K562 (cell line): Measurements from ENCODE around the gene RERGL. TPM values are rescaled to one million over a fixed set of nuclear protein-coding genes. Genes with fewer than 3 reads are reported as not detected.

Source experiments
- ATAC-seq: fragments of 200-7000 bp; cut with Tn5 transposase; 3 replicates; pipeline ENCODE4 v1.9.1; 2020; ENCODE audit warnings: moderate library complexity
- BruUV-seq: library from RNA; stranded (reverse); fragments of 400-500 nt; replicated peaks from 2 replicates; lab custom pipeline; 2021; lab: Mats Ljungman, UMichigan
- CTCF ChIA-PET: fragments of 300-600 bp; formaldehyde crosslinking; extraction: SDS; loops from one replicate; lab custom pipeline; 2021; ENCODE audit warnings: low intra/inter-chr PET ratio; lab: Yijun Ruan, JAX
- POLR2A ChIA-PET: fragments of 300-600, 350-650 bp; sonication (Branson Sonifier 250); formaldehyde crosslinking; extraction: SDS; loops from one replicate; lab custom pipeline; 2021; ENCODE audit warnings: antibody characterized with exemption, inconsistent platforms; lab: Yijun Ruan, JAX
- DNase-seq, 4 experiments: peaks; one replicate each; pipeline versions ENCODE4 v3.0.0 to v3.0.0-alpha.2; 2011 to 2018; ENCODE audit warnings: low spot score in 3 of 4, mixed read lengths in 3 of 4; ENCODE audit errors: extremely low read depth in 1 of 4
- FAIRE-seq: peaks from 2 replicates; lab custom pipeline; 2011; peaks lifted over from hg19 to GRCh38; lab: Jason Lieb, UNC
- H2AFZ ChIP-seq: 2 replicates; pipeline ENCODE4 v1.6.0; 2011; ENCODE audit warnings: low read depth, low read length, control low read depth, inconsistent platforms
- H3K27ac ChIP-seq: fragments of 200-600 bp; 3 replicates; pipeline ENCODE4 v1.8.0; 2011; ENCODE audit warnings: low read depth, mild to moderate bottlenecking, control low read depth, inconsistent platforms, low read length, moderate library complexity, mixed read lengths; ENCODE audit errors: extremely low read depth
- H3K27me3 ChIP-seq, 2 experiments: fragments of 300-600 bp in 1 of 2; 2 replicates in 1 of 2; 3 replicates in 1 of 2; pipeline versions ENCODE4 v1.6.0 to v1.8.0; 2011; ENCODE audit warnings: inconsistent platforms in 2 of 2, low read length in 2 of 2, mild to moderate bottlenecking in 1 of 2, mixed read lengths in 1 of 2, moderate library complexity in 1 of 2; ENCODE audit not compliant: control insufficient read depth in 2 of 2, insufficient read depth in 2 of 2
- H3K36me3 ChIP-seq: fragments of 300-600 bp; 3 replicates; pipeline ENCODE4 v1.8.0; 2011; ENCODE audit warnings: mild to moderate bottlenecking, low read length, inconsistent platforms; ENCODE audit not compliant: control insufficient read depth, insufficient read depth
- H3K4me1 ChIP-seq, 2 experiments: fragments of 200-600 bp in 1 of 2; replicated peaks in 1 of 2; 2 replicates in 1 of 2; 3 replicates in 1 of 2; pipeline versions ENCODE4 v1.5.1 to v1.8.0; 2011; ENCODE audit warnings: inconsistent platforms in 2 of 2, low read length in 2 of 2, mild to moderate bottlenecking in 1 of 2, mixed read lengths in 1 of 2, moderate library complexity in 1 of 2; ENCODE audit not compliant: control insufficient read depth in 2 of 2, insufficient read depth in 2 of 2
- H3K4me2 ChIP-seq: 2 replicates; pipeline ENCODE4 v1.6.1; 2011; ENCODE audit warnings: low read length, control low read depth, inconsistent platforms, mixed read lengths; ENCODE audit not compliant: insufficient read depth
- H3K4me3 ChIP-seq: fragments of 200-600 bp; sonication (generic), shearing (Covaris generic); 2 replicates; pipeline ENCODE4 v1.5.1; 2016; ENCODE audit warnings: control low read depth, inconsistent platforms
- H3K79me2 ChIP-seq: fragments of 200-600 bp; 3 replicates; pipeline ENCODE4 v1.8.0; 2011; ENCODE audit warnings: low read length, inconsistent platforms; ENCODE audit not compliant: control insufficient read depth, insufficient read depth
- H3K9ac ChIP-seq, 2 experiments: 2 replicates each; pipeline versions ENCODE4 v1.6.0 to v1.6.1; 2011; ENCODE audit warnings: low read depth in 2 of 2, low read length in 2 of 2, control low read depth in 1 of 2, inconsistent platforms in 1 of 2, mild to moderate bottlenecking in 1 of 2, mixed read lengths in 1 of 2; ENCODE audit not compliant: insufficient read depth in 1 of 2
- H3K9me1 ChIP-seq: one replicate; pipeline ENCODE4 v1.6.0; 2011; ENCODE audit warnings: inconsistent platforms, mild to moderate bottlenecking, low read length, moderate library complexity; ENCODE audit not compliant: control insufficient read depth, insufficient read depth
- H3K9me3 ChIP-seq: replicated peaks from 2 replicates; pipeline ENCODE4 v1.5.1; 2011; ENCODE audit warnings: low read depth, low read length, inconsistent platforms; ENCODE audit not compliant: control insufficient read depth, insufficient read depth
- H4K20me1 ChIP-seq: replicated peaks from 2 replicates; pipeline ENCODE4 v1.6.1; 2011; ENCODE audit warnings: low read length, inconsistent platforms, mixed read lengths; ENCODE audit not compliant: control insufficient read depth, insufficient read depth
- EWSR1 ChIP-seq: fragments of 450-650 bp; IDR thresholded peaks from 2 replicates; pipeline ENCODE4 v1.6.1; 2018; ENCODE audit warnings: borderline replicate concordance, mild to moderate bottlenecking, low read depth, moderate library complexity; ENCODE audit not compliant: partially characterized antibody
- JUN ChIP-seq, 2 experiments: sonication (generic) in 1 of 2; formaldehyde crosslinking in 1 of 2; IDR thresholded peaks; 2 replicates each; pipeline versions ENCODE4 v1.6.1 to v1.8.0; 2012 to 2022; ENCODE audit warnings: borderline replicate concordance in 2 of 2, mild to moderate bottlenecking in 2 of 2, improper control_type of control experiment in 1 of 2, low read depth in 1 of 2, low read length in 1 of 2, missing genetic modification reagents in 1 of 2
- RUNX1 ChIP-seq: sonication (generic); IDR thresholded peaks from 2 replicates; pipeline ENCODE4 v1.6.1; 2016; ENCODE audit warnings: antibody characterized with exemption, low read depth
- STAT5B ChIP-seq: fragments of 250-450 bp; sonication (Bioruptor Pico); IDR thresholded peaks from 2 replicates; pipeline ENCODE4 v1.8.0; 2021; ENCODE audit warnings: mild to moderate bottlenecking, inconsistent platforms
- TARDBP ChIP-seq: fragments of 450-650 bp; IDR thresholded peaks from 2 replicates; pipeline ENCODE4 v1.6.1; 2016
- U2AF2 ChIP-seq: fragments of 200-400 bp; formaldehyde crosslinking; optimal IDR thresholded peaks from 2 replicates; pipeline ENCODE3; 2017; ENCODE audit warnings: low read depth, mild to moderate bottlenecking, low read length
- ZNF282 ChIP-seq: sonication (generic); formaldehyde crosslinking; IDR thresholded peaks from 2 replicates; pipeline ENCODE4 v1.8.1; 2023; ENCODE audit warnings: missing genetic modification reagents
- ZNF586 ChIP-seq: fragments of 450-650 bp; formaldehyde crosslinking; conservative IDR thresholded peaks from 2 replicates; pipeline ENCODE4 v1.4.0; 2020; ENCODE audit warnings: mild to moderate bottlenecking, moderate library complexity
- ZNF764 ChIP-seq: fragments of 250-450 bp; sonication (Bioruptor Pico); IDR thresholded peaks from 2 replicates; pipeline ENCODE4 v1.4.0; 2020; ENCODE audit warnings: low read depth, mild to moderate bottlenecking, moderate library complexity
- WGBS: fragments of 100-300 bp; shearing (Covaris generic); methylation state at CpG from one replicate; pipeline ENCODE4 v1.1.6; 2016; ENCODE audit warnings: low coverage, mixed read lengths; ENCODE audit not compliant: insufficient coverage; ENCODE audit errors: missing lambda C conversion rate; 5-methylcytosine and 5-hydroxymethylcytosine counted together
- in situ Hi-C: fragments of 300-500 bp; cut with MboI; formaldehyde crosslinking; loops from 4 replicates; pipeline ENCODE4 v1.15.0; 2018; ENCODE audit warnings: inconsistent platforms, mixed read lengths
- intact Hi-C: fragments of 100-400 bp; cut with micrococcal nuclease; formaldehyde crosslinking; loops from 2 replicates; pipeline ENCODE4 v1.14.2; 2022
- polyA plus RNA-seq, 8 experiments: library from polyadenylated mRNA; depleted of rRNA in 4 of 8; stranded (reverse) in 5 of 8; unstranded in 3 of 8; fragments of >200 nt; fragmentation: Nextera tagmentation in 2 of 8; fragmentation: Illumina TruSeq in 1 of 8; extraction: Ambion mirVana in 2 of 8; extraction: Trizol in 1 of 8; gene quantifications; 2 replicates each; pipeline versions ENCODE4 v1.2.1 to v1.2.3, GENCODE V29; 2011 to 2014; ENCODE audit warnings: inconsistent platforms in 1 of 8, missing spikeins in 1 of 8
- total RNA-seq, 7 experiments: library from RNA; depleted of rRNA in 6 of 7; stranded (reverse); fragments of >200 nt in 6 of 7; fragmentation: Illumina TruSeq in 2 of 7; extraction: Trizol in 2 of 7; gene quantifications; 2 replicates each; pipeline versions ENCODE4 v1.2.1 to v1.2.3, GENCODE V29; 2011 to 2021; ENCODE audit warnings: low replicate concordance in 1 of 7
- TF ChIP-seq, protein P1 (sequence below), 2 experiments: fragments of 150-350 bp in 1 of 2; IDR thresholded peaks; 2 replicates each; pipeline ENCODE4 v1.6.1; 2012 to 2016; ENCODE audit warnings: low read depth in 2 of 2, low read length in 2 of 2, mild to moderate bottlenecking in 1 of 2, moderate library complexity in 1 of 2
- TF ChIP-seq, protein P2 (sequence below): fragments of 250-450 bp; sonication (Bioruptor Pico); IDR thresholded peaks from 2 replicates; pipeline ENCODE4 v1.8.0; 2022; ENCODE audit warnings: inconsistent platforms
- TF ChIP-seq, protein P3 (sequence below): fragments of 250-450 bp; sonication (Bioruptor Pico); IDR thresholded peaks from 2 replicates; pipeline ENCODE4 v1.4.0; 2020; ENCODE audit warnings: mild to moderate bottlenecking, moderate library complexity, borderline replicate concordance

RERGL gene
- total and polyA plus RNA-seq, 9 of the 15 experiments (the other 6 are each of a cell fraction or from before 2014, with no cell fraction given), result 0.11 TPM; not detected in 8

DNA sequence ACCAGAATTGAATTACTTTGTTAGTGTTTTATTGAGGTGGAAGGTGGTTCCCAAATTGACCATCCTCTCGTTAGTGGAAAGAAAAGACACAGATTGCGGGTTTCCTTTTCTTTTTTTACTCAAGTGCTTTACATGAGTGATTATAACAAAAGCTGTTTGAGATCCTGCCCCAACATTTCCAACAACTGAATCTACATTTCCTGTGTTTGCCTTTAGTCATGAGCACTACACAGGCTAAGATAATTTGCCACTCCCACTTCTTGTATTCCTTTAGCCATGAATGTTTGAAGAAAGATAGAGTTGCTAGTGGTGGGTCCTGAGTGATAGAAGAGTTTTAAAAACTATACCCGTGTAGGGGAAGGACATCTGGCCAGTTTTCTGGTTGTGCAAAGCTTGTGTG lies 16.0 kb downstream of the RERGL start:
- in situ Hi-C loops (no loop called here), intact Hi-C loops (no loop called here)
- no peak overlapping the region for H3K4me3 ChIP-seq
- no peaks in the 10 kb centered on the region for H3K9me1 ChIP-seq
- H3K27ac ChIP-seq, result no peak overlapping the region
- H3K36me3 ChIP-seq, result no peaks in the 10 kb centered on the region
- DNase-seq (no peak), FAIRE-seq (no peak), ATAC-seq (no peak)
- WGBS, result 0% methylated on average over 1 of the region's 3 CpGs
- H2AFZ ChIP-seq, result no peak overlapping the region
- POLR2A ChIA-PET, result no interaction called here
- no peaks in the 10 kb centered on the region for H3K27me3 ChIP-seq
- no peaks in the 10 kb centered on the region for H3K79me2 ChIP-seq
- CTCF ChIA-PET, result no interaction called here
- H4K20me1 ChIP-seq, result no peaks in the 10 kb centered on the region
- H3K4me2 ChIP-seq, result no peak overlapping the region
- no peaks in the 10 kb centered on the region for H3K9me3 ChIP-seq
- H3K9ac ChIP-seq, result no peak overlapping the region
- no peaks in the 10 kb centered on the region for H3K4me1 ChIP-seq
- no TSS peak for BruUV-seq
- TF ChIP-seq, protein P1, sequence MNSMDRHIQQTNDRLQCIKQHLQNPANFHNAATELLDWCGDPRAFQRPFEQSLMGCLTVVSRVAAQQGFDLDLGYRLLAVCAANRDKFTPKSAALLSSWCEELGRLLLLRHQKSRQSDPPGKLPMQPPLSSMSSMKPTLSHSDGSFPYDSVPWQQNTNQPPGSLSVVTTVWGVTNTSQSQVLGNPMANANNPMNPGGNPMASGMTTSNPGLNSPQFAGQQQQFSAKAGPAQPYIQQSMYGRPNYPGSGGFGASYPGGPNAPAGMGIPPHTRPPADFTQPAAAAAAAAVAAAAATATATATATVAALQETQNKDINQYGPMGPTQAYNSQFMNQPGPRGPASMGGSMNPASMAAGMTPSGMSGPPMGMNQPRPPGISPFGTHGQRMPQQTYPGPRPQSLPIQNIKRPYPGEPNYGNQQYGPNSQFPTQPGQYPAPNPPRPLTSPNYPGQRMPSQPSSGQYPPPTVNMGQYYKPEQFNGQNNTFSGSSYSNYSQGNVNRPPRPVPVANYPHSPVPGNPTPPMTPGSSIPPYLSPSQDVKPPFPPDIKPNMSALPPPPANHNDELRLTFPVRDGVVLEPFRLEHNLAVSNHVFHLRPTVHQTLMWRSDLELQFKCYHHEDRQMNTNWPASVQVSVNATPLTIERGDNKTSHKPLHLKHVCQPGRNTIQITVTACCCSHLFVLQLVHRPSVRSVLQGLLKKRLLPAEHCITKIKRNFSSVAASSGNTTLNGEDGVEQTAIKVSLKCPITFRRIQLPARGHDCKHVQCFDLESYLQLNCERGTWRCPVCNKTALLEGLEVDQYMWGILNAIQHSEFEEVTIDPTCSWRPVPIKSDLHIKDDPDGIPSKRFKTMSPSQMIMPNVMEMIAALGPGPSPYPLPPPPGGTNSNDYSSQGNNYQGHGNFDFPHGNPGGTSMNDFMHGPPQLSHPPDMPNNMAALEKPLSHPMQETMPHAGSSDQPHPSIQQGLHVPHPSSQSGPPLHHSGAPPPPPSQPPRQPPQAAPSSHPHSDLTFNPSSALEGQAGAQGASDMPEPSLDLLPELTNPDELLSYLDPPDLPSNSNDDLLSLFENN (IDR thresholded peaks at IDR 0.05; ENCODE audit: low read depth in 2 of 2, low read length in 2 of 2), result no peak
- no peak for TF ChIP-seq RUNX1
- no peak for TF ChIP-seq JUN (IDR thresholded peaks at IDR 0.05; ENCODE audit: borderline replicate concordance, low read depth, low read length)
- no peak for TF ChIP-seq JUN (CRISPR knock-in tag; IDR thresholded peaks at IDR 0.05; ENCODE audit: borderline replicate concordance)
- TF ChIP-seq ZNF764 (CRISPR knock-in tag), result no peak
- TF ChIP-seq TARDBP, result no peak
- no peak for TF ChIP-seq ZNF586 (CRISPR knock-in tag)
- TF ChIP-seq, protein P2, sequence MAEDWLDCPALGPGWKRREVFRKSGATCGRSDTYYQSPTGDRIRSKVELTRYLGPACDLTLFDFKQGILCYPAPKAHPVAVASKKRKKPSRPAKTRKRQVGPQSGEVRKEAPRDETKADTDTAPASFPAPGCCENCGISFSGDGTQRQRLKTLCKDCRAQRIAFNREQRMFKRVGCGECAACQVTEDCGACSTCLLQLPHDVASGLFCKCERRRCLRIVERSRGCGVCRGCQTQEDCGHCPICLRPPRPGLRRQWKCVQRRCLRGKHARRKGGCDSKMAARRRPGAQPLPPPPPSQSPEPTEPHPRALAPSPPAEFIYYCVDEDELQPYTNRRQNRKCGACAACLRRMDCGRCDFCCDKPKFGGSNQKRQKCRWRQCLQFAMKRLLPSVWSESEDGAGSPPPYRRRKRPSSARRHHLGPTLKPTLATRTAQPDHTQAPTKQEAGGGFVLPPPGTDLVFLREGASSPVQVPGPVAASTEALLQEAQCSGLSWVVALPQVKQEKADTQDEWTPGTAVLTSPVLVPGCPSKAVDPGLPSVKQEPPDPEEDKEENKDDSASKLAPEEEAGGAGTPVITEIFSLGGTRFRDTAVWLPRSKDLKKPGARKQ (CRISPR knock-in tag), result no peak
- TF ChIP-seq, protein P3, sequence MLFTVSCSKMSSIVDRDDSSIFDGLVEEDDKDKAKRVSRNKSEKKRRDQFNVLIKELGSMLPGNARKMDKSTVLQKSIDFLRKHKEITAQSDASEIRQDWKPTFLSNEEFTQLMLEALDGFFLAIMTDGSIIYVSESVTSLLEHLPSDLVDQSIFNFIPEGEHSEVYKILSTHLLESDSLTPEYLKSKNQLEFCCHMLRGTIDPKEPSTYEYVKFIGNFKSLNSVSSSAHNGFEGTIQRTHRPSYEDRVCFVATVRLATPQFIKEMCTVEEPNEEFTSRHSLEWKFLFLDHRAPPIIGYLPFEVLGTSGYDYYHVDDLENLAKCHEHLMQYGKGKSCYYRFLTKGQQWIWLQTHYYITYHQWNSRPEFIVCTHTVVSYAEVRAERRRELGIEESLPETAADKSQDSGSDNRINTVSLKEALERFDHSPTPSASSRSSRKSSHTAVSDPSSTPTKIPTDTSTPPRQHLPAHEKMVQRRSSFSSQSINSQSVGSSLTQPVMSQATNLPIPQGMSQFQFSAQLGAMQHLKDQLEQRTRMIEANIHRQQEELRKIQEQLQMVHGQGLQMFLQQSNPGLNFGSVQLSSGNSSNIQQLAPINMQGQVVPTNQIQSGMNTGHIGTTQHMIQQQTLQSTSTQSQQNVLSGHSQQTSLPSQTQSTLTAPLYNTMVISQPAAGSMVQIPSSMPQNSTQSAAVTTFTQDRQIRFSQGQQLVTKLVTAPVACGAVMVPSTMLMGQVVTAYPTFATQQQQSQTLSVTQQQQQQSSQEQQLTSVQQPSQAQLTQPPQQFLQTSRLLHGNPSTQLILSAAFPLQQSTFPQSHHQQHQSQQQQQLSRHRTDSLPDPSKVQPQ (CRISPR knock-in tag), result no peak
- TF ChIP-seq U2AF2, result no peak
- no peak for TF ChIP-seq STAT5B (CRISPR knock-in tag)
- TF ChIP-seq EWSR1, result no peak
- no peak for TF ChIP-seq ZNF282 (CRISPR knock-in tag)
